ENCODE results near the gene MROH7.
"Not testable (repeated sequence)": the region's sequence is repeated elsewhere in the genome, so short reads cannot be mapped to it uniquely, and the experiment has no call there.

MROH7 gene

GRCh38 chr1:54610048-54610447 lies 31.5 kb upstream of the MROH7 start:
- DNase-seq (ENCODE audit: low read depth in 2 of 2) = no peak

- DNase-seq (ENCODE audit: low read depth in 2 of 2) = no peak
Measured at GRCh38 chr1:54610601-54611580, 30.7 kb upstream of the MROH7 start.

GRCh38 chr1:54611621-54612020 lies 30.0 kb upstream of the MROH7 start:
- no peak for DNase-seq (ENCODE audit: low read depth in 2 of 2)

DNA sequence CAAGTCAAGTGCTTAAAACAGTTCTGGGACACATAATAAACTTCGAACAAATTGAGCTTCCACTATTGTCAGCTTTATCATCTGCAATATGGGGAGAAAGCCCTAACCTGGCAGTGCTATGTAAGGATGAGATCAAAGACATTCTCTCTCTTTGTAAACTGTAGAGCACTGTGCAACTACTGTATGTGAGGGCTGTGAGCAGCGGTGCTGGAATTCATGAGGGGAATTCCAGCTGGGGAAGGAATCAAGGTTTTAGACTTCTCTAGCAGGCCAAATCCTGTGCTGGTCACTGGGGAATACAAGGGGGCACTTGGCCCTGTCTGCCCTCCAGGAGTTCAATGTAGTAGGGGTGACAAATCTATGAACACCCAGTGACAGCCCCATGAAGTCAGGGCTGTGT lies 27.6 kb upstream of the MROH7 start:
- no peak for DNase-seq (ENCODE audit: low read depth in 2 of 2)

GRCh38 chr1:54614563-54614962 lies 27.0 kb upstream of the MROH7 start:
- DNase-seq (ENCODE audit: low read depth in 2 of 2) = no peak

GRCh38 chr1:54615531-54616279 lies 25.9 kb upstream of the MROH7 start:
- DNase-seq (ENCODE audit: low read depth in 2 of 2) = no peak

DNA sequence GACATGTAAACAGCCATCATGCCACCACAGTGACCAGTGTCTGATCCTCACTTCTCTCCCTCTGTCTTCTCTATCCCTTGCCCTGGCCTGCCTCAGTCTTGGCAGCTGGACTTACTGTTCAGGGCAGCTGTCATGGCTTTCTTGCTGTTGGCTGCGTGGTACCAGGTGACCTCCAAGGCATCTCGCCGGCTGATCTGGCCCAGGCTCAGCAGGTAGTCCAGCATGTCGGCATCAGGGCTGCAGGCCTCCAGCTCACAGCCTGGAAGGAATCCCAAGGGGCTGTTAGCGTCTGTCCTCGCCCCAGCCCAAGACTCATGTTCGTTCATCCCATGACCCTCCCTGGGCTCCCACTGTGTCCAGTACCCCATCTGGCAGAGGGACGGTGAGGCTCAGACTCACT lies 21.8 kb upstream of the MROH7 start:
- DNase-seq (ENCODE audit: low read depth in 2 of 2) = no peak

- DNase-seq (ENCODE audit: low read depth in 2 of 2) = no peak
Measured at GRCh38 chr1:54623216-54624007, 18.2 kb upstream of the MROH7 start, which contains the start of gene FAM151A. Gene FAM151A (minus strand): TSS chr1:54623525. CDS start chr1:54623395, 130 bp downstream.

- no peak for DNase-seq (ENCODE audit: low read depth in 2 of 2)
Measured at GRCh38 chr1:54624466-54625464, 16.8 kb upstream of the MROH7 start.

DNA sequence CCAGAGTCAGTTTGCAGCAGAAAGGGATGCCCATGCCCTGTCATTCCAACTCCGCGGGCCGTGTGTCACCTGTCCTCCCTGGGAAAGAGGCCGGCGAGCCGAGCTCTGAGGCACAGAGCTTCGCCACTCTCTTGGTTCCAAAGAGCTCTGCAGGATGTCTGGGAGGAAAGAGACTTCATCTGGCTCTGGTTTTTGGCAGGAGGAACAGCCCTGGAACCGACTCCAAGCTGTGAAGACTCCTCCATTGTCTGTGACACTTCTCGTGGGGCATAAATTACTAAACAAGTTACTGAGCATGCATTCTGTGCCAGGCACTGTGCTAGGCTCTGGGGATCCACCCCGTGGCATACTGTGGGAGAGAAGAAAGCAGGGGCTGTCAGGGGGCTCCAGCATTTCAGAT lies 14.4 kb upstream of the MROH7 start:
- no peak for DNase-seq (ENCODE audit: low read depth in 2 of 2)

GRCh38 chr1:54635804-54636203 lies 5.8 kb upstream of the MROH7 start:
- DNase-seq (ENCODE audit: low read depth in 2 of 2) = not testable (repeated sequence)

DNA sequence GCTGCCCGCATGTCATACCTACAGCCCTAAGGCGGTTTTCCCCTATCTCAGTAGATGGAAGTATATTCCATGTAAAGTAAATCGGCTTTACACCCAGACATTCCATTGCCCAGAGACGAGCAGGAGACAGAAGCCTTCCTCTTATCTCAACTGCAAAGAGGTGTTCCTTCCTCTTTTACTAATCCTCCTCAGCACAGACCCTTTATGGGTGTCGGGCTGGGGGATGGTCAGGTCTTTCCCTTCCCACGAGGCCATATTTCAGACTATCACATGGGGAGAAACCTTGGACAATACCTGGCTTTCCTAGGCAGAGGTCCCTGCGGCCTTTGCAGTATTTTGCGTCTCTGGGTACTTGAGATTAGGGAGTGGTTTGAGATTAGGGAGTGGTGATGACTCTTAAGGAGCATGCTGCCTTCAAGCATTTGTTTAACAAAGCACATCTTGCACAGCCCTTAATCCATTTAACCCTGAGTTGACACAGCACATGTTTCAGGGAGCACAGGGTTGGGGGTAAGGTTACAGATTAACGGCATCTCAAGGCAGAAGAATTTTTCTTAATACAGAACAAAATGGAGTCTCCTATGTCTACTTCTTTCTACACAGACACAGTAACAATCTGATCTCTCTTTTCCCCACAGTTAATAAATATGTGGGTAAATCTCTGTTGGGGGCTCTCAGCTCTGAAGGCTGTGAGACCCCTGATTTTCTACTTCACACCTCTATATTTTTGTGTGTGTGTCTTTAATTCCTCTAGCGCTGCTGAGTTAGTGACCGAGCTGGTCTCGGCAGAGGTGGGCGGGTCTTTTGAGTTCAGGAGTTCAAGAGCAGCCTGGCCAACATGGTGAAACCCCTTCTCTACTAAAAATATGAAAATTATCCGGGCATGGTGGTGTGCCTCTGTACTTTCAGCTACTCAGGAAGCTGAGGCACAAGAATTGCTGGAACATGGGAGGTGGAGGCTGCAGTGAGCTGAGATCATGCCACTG lies 4.8 kb upstream of the MROH7 start:
- DNase-seq (ENCODE audit: low read depth in 2 of 2) = not testable (repeated sequence)

DNA sequence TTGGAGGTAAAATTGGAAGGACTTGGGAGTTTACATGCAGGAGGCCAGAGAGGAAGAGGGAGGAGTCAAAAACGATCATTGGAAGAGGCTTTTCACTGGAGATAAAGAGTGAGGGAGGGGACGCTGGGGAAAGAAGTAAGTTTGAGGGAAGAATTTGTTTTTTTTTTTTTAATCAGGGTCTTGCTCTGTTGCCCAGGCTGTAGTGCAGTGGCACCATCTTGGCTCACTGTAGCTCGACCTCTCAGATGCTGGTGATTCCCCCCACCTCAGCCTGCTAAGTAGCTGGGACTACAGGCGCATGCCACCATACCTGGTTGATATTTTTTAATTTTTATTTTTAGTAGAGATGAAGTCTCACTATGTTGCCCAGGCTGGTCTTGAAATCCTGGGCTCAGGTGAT lies 1.2 kb upstream of the MROH7 start:
- DNase-seq (ENCODE audit: low read depth in 2 of 2) = no peak

DNA sequence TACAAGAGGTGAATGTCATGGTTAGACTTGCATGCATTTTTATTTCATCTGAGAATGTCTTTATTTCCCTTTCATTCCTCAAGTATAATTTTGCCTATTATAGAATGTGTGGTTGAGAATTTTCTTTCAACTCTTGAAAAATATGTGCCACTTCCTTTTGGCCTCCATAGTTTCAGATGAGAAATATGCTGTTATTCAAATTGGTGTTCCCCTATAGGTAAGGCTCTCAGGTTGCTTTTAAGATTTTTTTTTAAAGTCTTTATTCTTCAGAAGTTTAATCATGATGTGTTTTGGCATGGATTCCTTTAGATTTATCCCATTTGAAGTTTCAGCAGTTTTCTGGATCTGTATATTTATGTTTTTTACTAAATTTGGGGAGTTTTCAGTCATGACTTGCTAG lies 2.1 kb downstream of the MROH7 start:
- no peak for DNase-seq (ENCODE audit: low read depth in 2 of 2)

GRCh38 chr1:54645806-54646676 lies 4.5 kb downstream of the MROH7 start:
- DNase-seq (ENCODE audit: low read depth in 2 of 2) = no peak

DNA sequence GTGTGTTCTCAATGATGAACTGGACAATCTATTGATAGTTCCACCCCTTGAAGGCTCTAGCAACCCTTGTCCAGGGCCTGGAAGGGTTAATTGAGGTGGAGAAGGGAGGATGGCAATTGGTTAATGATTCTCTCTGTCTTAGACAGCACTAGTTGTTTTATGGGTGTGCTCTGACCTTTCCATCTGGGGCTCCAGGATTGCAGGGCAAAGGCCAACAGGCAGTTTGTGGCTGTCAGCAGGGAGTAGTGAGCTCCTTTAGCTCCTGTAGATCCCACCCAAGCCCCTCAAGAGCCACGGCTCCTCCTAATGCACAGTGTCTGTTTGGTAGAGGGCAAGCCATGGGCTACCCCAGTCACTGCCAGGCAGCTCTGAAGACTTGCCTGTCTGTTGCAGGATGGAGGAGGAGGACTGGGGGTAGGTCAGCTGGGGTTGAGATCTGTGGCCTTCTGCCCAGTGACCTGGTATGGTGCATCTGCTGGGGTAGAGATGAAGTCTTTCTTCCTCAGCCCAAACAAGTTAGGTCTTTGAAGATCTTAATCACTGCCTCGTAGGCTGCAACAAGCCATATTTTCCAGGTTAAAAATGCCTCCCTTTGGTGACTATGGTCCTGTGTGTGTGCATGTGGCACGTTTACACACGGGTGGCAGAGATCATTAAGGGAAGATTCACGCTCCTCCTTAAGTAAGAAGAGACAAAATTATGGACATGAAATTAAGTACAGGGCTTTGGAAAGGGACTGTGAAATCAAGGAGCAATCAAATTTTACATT lies 7.7 kb downstream of the MROH7 start:
- no peak for DNase-seq (ENCODE audit: low read depth in 2 of 2)

GRCh38 chr1:54649921-54650320 lies 8.3 kb downstream of the MROH7 start:
- no peak for DNase-seq (ENCODE audit: low read depth in 2 of 2)

DNA sequence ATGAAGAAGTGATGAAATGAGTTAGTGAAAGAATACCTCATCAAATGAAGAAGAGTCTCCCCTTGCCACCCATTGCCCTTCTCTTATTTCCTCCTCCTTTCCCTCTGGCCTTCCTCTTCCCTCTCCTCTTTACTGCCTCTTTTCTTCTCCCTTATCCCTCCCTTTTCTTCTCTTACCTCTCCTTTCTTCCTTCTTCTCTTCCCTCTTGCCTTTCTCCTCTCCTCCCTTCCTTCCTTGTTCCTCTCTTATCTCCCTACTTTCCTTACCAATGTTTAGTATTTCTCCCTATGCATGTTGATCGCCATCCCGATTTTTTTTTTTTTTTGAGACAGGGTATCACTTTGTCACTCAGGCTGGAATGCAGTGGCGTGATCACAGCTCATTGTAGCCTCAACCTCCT lies 8.8 kb downstream of the MROH7 start:
- DNase-seq (ENCODE audit: low read depth in 2 of 2) = no peak

All from stimulated activated CD4-positive, alpha-beta T cell treated with anti-CD3 and anti-CD28 coated beads, Interleukin-12 subunit alpha, Interleukin-12 subunit beta, amount 100 ng/mL, for 24 hours (primary cell).